AG08395 (cell line): ENCODE measurements around the gene CELF6.

Source experiments
- DNase-seq: peaks from one replicate; pipeline ENCODE4 v3.0.0; 2012; ENCODE audit warnings: mixed read lengths, low spot score

CELF6 gene

DNA sequence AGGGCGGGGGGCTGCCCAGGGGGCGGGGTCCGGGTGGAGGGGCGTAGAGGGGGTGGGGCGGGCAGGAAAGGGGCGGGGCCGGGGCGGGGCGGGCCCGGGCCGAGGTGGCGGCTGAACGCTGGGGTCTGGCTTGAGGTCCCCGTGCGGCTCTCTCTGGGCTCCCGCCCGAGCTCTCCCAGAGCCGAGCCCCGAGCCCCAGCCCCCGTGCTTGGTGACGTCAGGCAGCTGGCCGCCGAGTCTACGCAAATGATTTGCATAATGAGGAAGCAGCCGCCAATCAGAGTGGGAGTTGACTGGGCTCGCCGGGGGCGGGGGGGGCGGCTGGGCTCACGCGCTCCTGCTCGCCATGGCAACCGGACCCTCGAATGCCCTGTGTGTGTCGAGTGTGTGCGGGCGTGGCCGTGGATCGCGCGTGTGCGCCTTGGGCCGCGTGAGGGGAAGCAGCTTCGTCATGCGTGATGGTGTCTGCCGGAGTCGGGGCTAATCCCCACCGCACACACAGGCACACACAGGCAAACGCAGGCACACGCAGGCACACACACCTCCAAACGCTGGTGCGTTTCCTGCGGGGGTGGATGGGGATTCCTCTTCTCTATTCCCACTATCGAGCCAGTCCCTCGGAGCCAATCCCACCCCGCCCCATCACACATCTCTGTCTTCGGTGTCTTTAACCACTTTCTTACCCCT, at the start of gene CELF6:
Gene CELF6, minus strand, starts transcription at position 173 of the 687 bp plus-strand sequence. CDS start 283 bp downstream, outside the sequence.
- DNase-seq: peak; percentile 84

DNA sequence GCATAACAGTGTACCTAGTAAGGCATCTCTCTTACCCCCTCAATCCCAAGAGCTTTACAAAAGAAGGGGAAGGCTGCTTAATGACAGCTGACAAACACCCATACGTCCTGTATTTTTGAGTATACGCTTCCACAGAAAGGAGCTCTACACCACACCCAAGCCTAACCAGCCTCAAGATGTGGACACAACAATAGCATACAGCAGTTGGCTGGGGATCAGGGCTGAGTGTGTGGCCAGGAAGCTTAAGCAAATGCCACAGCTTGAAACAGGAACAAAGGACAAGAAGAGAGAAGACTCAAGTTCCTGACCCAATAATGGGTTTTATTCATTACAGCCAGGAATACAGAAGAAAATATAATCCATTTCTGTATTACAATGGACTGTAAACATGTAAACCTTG, 48.9 kb upstream of the CELF6 start:
- no peak for DNase-seq

DNA sequence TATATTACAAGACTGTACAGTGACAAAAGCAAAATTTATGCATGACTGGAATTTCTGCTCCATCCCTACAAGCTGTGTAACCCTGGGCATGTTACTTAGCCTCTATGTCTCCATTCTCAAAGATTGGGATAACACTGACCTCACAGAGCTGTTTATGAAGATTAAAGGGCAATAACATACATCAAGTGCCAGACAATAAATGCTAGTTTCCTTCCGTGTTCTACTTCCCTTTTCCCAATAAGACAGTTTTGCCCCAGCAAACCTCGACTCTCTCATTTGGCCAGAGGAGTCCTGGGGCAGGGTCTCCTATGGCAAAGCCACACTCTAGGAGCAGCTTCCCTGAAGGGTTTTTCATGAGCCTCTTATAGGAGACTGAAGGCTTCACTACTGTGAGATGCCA, 48.4 kb upstream of the CELF6 start:
- DNase-seq: no peak

DNA sequence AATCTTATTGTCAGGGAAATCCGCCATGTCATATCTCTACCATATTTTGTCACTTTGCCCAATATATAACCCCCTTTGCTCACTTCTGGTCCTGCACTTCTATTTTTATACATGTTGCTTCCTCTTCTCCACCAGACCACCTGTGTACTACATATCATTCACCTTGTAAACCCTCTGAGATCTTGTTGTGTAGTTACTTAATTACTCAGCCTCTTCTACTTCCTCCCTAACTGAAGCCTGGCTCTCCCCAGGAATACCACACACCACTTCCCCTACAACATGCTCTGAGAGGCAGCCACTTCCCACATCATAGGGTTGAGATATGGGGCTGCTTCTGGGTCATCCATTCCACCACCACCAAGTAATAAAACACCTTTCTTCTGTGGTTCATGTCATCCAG, 45.9 kb upstream of the CELF6 start:
- DNase-seq: no peak

DNA sequence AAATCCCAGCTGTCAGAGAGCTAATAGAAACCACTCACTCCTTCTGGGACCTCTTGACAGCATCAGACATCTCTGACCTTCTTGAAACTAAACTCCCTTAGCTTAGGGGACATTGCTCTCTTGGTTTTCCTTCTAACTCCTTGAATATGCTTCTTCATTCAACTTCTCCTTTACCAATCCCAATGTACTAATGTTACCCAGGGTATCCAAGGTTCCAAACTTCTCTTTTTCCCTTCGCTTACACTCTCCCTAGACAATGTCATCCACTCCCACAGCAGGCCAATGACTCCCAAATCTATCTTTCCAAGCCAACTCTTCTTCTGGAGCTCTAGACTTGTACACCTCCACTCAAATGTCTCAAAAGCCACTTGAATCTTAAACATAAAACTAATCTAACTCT, 41.2 kb upstream of the CELF6 start:
- no peak for DNase-seq

DNA sequence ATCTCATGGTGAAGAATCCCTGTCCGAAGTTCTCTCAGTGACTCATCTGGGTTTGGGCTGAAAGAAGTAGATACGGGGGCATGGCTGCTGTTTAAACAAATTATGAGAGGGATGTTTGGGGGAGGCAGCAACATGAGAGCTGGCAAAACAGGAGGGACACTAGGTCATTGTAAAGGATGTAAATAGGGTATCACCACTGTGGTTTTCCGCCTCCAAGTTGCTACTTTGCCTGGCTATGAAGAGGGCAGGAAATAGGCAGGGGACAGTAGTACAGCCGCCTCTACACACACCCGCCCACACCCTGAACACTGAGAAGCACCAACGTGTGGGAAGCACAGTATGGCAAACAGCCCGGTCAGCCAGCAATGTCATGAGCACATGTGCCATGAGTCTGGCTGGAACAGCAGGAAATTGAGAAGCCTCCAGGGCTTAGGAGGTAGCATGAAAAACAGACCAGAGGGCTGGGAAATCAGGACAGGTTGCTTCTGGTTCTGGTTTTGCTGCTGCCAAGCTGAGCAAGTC, 38.8 kb upstream of the CELF6 start:
- peak; percentile 86 for DNase-seq

DNA sequence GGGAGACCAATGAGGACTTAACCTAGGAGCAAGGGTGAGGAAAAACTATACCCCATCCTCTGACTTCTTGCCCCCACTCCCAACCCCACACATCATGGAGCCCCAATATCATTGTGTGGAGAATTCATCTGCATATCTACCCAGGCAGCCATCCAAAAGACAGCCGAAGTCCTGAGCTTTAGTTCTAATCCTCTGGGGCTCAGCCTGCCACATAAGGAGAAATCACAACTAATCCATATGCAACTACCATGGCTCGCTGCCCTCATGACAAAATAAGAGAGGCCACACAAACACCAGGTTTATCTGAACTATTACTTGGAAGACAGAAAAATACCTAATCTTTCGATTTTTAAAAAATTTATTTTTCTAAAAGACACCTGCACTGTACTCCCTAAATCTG, 38.2 kb upstream of the CELF6 start:
- DNase-seq: no peak

DNA sequence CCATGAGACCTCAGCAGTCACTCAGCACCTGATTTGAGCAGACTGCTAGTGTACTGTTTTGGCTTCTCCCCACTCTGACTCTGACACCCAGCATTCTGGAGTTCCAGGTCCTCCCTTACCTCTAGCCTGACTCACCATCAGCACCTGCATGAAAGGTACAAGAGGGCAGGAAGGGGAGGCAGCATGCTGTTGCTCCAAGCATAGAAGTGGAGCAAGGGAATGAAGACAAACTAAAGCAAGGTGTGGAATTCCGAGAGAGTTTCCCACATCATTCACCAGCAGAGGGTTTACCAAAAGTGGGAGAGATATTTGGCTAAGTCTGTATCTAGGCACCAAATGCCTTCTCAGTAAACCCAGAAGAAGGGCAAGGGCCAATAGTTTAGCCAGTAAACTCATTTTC, 34.5 kb upstream of the CELF6 start:
- DNase-seq: no peak

DNA sequence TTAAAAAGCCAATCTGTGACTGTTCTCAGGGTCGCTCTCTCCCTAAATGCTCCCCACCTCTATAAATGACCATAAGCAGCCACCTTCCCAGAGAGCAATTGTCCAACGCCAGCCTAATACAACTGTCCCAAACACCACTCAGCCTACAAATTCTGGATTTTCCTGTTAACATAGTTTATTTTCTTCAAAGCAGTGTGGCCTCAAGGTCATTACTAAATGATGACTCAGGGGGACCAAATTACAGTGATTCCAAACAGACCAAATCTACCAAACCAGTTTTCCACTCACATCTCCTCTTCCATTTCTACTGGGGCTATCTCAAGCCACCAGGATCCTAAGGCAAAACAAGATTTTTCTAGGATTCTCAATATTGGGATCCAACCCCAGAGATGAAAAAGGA, 33.3 kb upstream of the CELF6 start:
- peak; percentile 37 for DNase-seq

DNA sequence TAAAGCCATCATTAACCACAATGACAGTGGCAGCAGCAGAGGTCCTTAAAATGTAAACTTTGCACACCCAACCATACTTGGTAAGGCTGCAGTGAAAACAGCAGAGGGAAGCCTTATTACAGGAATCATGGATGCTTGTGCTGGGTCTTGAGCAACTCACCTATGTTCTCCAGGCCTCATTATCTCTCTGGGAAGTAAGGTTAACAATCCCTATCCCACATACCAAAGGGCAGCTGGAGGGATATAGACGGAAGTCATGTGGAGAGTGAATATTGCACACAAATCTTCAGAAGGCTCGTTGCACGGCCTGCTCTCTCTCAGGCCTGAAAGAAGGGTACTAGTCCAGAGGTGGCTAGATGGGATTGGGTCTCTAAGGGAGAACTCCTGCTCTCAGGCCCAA, 25.8 kb upstream of the CELF6 start:
- no peak for DNase-seq

DNA sequence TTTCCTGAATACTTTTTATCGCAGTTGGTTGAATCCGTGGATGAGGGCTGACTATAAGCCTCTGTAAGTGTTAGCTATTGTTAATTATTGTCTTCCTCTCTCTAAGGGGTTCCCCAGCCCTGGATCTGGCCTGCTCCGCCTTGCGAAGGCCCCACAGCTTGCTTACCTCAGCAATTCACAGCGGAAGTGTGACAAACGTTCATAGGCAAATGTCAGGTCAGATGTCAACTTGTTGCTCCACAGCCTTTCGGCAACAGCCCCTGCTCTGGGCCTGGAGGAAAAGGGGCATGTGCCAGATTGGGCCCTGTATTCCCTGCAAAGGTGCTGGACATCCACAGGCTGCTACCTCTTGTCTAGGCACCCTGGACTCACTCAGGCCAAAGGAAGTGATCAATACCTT, 25.3 kb upstream of the CELF6 start:
- DNase-seq: no peak

DNA sequence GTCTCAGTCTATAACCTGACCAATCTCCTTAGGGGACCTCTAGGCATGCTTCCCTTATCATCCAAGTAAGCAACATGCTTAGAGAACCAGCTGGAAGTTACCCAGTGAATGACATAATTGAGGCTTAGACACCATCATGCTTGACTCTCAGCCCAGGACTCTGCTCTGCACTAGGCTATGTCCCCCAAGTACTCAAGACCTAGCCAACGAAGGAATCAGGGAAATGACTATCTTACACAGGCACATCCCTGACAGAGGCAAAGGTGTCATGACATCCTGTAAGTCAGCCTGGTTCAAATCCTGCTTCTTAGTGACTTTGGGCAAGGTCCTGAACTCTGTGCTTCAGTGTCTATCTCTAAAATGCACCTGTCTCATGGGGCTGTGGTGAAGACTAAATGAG, 24.6 kb upstream of the CELF6 start:
- DNase-seq: no peak

DNA sequence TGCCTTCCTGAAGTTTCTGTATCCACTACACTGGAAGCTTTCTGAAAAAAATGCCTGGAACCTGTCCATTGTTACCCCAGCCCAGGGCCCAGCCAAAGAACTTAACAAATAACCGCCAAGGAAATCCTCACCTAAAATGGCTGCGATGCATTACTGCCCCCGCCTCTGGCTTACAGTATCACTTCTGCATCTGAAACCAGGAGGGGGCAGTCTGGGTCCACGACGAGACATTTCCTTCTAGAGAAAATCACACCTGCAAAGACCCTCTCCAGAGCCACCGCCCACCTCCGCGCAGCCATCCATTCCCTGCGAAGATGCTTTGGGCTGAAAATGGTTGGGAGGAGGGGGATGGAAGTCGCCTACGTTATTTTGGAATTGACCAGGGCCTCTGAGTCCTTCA, 22.4 kb upstream of the CELF6 start:
- no peak for DNase-seq

DNA sequence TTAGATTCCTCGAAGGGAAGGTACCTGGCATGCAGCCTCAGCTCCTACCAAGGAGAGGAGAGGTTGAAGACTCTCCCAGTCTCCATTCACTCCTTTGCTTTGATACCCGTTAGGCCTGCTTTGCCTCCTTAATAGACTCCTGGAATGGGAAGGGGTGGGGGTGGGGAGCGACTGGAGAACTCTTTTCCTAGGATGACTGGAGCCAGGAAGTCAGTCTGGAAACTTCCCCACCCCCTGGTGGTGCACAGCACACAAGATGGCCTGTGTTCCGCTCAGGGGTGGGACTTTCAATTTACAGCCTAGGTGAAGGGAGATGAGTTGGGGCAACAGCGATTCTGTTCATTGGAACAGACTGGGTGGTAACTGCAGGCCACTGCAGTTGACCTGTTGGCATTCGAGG, 21.4 kb upstream of the CELF6 start:
- DNase-seq: no peak

DNA sequence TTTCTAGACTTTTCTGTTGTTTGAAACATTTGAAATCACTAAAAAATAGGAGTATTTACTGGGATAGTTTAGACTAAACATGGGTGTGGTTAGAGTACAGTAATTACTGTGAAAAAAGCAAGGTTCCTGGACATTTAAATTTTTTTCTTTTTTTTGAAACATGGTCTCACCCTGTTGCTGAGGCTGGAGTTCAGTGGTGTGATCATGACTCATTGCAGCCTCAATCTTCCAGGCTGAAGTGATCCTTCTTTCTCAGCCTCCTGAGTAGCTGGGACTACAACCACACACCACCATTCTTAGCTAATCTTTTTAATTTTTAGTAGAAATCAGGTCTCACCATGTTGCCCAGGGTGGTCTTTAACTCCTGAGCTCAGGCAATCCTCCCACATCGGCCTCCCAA, 20.4 kb upstream of the CELF6 start:
- DNase-seq: no peak

DNA sequence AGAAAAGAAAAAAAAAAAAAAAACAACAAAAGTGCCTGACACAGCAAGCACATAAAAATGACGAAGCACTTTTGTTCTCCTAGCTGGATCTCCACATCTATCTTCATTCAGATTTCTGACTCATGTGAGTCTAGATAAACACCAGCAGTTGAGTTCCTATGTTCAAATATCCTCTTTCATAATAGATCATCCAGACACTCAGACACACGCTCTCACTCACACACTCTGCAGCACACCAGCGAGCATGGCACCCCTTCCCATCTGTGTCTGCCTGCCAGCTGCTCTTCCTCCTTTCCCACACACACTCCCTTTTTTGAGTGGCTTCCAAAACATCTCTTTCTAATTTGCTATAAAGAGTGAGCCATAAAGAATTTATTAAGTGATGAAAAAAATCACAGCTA, 19.8 kb upstream of the CELF6 start:
- DNase-seq: peak; percentile 70

DNA sequence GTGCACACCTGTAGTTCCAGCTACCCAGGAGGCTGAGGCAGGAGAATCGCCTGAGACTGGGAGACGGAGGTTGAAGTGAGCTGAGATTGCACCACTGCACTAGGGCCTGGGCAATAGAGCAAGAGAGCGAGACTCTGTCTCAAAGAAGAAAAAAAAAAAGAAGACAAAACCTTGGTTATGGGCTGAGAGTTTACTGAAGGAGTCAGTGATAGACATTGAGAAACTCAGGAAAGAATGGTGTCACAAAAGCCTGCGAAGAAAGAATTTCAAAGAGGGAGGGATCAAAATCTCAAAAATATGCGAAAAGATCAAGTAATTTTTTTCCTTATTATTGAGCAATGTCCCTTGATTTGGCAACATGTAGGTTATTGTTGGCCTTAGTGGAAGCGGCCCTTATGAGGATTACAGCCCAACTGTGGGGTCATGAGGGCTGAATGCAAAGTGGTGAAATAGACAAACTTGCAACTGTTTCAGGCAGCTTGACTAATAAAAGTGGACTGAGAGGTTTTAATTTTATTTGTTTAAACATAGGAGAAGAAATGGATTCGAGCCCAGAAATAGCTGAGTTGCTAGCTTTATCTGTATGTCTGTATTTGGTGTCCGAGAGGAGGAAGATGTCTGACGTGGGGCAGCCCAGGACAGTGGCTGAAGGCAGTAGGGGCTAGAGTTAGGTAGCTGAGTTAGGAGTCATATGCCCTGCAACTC, 18.8 kb upstream of the CELF6 start:
- peak; percentile 49 for DNase-seq

DNA sequence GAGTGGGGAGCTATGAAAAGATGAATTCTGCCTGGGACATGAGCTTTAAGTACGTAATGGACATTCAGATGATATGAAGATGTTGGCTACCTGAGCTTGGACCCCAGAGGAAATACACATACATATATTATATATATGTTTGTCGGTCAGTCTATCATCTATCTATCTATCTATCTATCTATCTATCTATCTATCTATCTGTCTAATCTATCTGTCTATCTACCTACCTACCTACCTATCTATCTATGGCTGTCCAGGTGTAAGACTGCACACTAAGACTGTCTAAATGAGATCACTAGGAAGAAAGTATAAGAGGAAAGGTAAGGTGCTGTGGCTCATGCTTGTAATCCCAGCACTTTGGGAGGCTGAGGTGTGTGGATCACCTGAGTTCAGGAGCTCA, 18.2 kb upstream of the CELF6 start:
- DNase-seq: no peak

DNA sequence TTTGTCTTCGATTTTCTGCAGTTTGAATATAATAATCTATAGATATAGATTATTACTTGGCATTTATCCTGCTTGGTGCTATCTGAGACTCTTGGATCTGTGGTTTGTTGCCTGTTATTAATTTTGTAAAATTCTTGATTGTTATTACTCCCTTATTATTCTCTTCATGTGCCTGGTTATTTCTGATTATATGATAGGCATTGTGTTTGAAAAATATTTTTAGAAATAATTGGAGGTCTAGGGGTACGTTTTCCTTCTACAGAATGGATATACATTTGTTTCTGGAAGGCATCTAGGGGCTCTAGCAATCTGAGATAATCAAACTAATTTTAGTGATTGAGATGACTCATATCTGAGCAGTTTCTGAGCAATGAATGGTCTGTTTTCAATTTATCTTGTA, 14.9 kb upstream of the CELF6 start:
- no peak for DNase-seq

DNA sequence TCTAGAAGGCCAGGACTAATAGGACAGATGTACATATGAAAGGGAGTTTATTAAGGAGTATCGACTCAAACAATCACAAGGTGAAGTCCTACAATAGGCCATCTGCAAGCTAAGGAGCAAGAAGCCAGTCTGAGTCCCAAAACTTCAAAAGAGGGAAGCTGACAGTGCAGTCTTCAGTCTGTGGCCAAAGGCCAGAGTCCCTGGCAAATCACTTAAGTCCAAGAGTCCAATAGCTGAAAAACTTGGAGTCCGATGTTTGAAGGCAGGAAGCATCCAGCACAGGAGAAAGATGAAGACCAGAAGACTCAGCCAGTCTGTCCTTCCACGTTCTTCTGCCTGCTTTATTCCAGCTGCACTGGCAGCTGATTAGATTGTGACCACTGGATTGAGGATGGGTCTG, 11.1 kb upstream of the CELF6 start:
- DNase-seq: no peak

DNA sequence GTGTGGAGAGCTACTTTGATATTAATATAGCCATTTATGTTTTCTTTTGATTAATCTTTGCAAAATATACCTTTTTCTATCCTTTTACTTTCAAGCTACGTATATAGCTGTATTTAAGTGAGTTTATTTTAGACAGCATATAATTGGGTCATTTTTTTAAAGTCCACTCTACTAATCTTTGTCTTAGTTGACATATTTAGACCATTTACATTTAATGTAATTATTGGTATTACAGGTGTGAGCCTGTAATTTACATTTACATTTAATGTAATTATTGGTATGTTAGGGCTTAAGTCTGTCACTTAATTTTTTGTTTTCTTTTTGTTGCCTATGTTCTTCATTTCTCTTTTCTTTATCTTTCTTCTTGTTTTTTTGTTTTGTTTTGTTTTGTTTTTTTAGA, 3.8 kb upstream of the CELF6 start:
- no peak for DNase-seq

DNA sequence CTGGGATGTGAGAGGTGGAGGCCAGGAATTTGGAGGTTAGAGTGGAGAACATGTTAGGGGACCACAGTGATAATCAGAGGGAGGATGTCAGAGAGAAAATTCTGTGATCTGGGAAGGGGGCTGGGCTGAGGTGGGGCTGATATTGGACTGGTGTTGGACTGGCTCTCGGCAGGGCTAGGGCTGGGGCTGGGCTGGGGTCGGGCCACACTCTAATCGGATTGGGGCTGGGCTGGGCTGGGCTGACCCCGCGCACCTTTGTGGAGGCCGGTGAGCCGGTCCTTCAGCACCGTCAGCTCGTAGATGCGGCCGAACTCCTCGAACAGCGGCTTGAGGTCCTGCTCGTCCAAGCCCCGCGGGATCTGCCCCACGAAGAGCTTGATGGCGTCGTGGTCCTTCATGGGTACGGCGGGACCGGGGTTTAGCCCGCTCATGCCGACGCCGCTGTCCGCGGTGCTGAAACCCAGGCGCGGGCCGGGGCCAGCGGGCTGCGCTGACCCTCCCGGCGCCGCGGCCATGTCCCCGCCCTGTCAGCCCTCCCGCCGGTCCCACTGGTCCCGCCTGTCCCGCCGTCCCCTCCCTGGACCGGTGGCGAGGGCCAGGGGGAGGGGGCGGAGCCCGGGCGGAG, 485 bp downstream of the CELF6 start:
- peak; percentile 86 for DNase-seq

DNA sequence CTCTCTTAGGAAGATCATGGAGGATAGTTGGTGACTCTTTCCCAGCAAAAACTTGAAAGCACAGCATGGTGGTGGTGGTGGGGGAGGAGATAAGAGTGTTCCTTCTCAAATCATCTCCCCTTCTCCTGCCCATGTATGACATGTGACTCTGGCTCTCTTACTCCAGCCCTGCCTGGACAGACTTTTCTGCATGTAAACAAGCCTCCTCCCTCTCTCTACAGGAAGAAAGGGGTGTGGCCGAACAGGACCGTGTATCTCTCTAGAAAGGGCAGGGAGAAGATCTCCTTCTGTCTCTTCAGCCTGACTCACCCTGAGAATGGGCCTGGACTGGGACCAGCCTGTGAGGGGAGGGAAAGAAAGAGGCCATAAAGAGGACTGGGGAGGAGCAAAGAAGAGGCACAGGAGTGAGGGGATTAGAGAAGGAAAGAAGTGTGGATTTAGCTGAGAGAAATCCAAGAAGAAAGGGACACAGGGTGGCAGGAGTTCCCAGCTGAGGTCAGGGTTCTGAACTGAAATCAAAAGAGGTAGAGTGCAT, 1.5 kb downstream of the CELF6 start:
- no peak for DNase-seq
